WTC11 (cell line): ENCODE results near the gene PLCE1. TPM values are rescaled to one million over a fixed set of nuclear protein-coding genes. Genes with fewer than 3 reads are reported as not detected.
A peak's percentile ranks its signal among the peaks of the same experiment; 100 is the strongest.

Experiments
- ATAC-seq: fragments of 200-7000 bp; cut with Tn5 transposase; 2 replicates; pipeline ENCODE4 v1.10.0; 2021; ENCODE audit warnings: mild to moderate bottlenecking, moderate library complexity
- CTCF ChIA-PET: fragments of 300-600 bp; sonication (Branson Sonifier 250); formaldehyde crosslinking; loops from one replicate; lab custom pipeline; 2021; ENCODE audit warnings: antibody characterized with exemption; lab: Charles Lee
- POLR2A ChIA-PET: fragments of 350-600 bp; sonication (Branson Sonifier 250); formaldehyde crosslinking; loops from one replicate; lab custom pipeline; 2021; ENCODE audit warnings: antibody characterized with exemption; lab: Charles Lee
- DNase-seq: peaks from one replicate; pipeline ENCODE4 v3.0.0; 2021; ENCODE audit warnings: low spot score
- H3K27ac Mint-ChIP-seq: 2 replicates; pipeline ENCODE4 v1.8.0; 2021; ENCODE audit warnings: mixed read lengths
- H3K27me3 Mint-ChIP-seq: 2 replicates; pipeline ENCODE4 v1.8.0; 2021; ENCODE audit warnings: low read depth, mild to moderate bottlenecking, moderate library complexity, mixed read lengths
- H3K36me3 Mint-ChIP-seq: 2 replicates; pipeline ENCODE4 v1.8.0; 2021; ENCODE audit warnings: mixed read lengths
- H3K4me1 Mint-ChIP-seq: 2 replicates; pipeline ENCODE4 v1.8.0; 2022; ENCODE audit warnings: mixed read lengths
- H3K4me3 Mint-ChIP-seq: 2 replicates; pipeline ENCODE4 v1.8.0; 2021; ENCODE audit warnings: mild to moderate bottlenecking, moderate library complexity, mixed read lengths
- H3K9me3 Mint-ChIP-seq: 2 replicates; pipeline ENCODE4 v1.8.0; 2021; ENCODE audit warnings: mixed read lengths
- CDX4 ChIP-seq: fragments of 250-450 bp; sonication (Bioruptor Pico); IDR thresholded peaks from 2 replicates; pipeline ENCODE4 v1.9.0; 2021; ENCODE audit warnings: moderate library complexity, mild to moderate bottlenecking, inconsistent platforms, borderline replicate concordance
- CREB1 ChIP-seq: sonication (generic); formaldehyde crosslinking; IDR thresholded peaks from 2 replicates; pipeline ENCODE4 v1.8.0; 2023; ENCODE audit warnings: mild to moderate bottlenecking, missing genetic modification reagents
- E2F4 ChIP-seq: sonication (generic); formaldehyde crosslinking; IDR thresholded peaks from 2 replicates; pipeline ENCODE4 v1.8.1; 2022; ENCODE audit warnings: low read depth, mild to moderate bottlenecking, moderate library complexity, missing genetic modification reagents, borderline replicate concordance
- ESRRA ChIP-seq: sonication (generic); formaldehyde crosslinking; IDR thresholded peaks from 2 replicates; pipeline ENCODE4 v1.8.1; 2022; ENCODE audit warnings: mild to moderate bottlenecking, missing genetic modification reagents, borderline replicate concordance
- FOXJ3 ChIP-seq: sonication (generic); formaldehyde crosslinking; IDR thresholded peaks from 2 replicates; pipeline ENCODE4 v1.9.0; 2021; ENCODE audit warnings: missing genetic modification reagents, mild to moderate bottlenecking, borderline replicate concordance
- GRHL2 ChIP-seq: fragments of 250-450 bp; sonication (Bioruptor Pico); IDR thresholded peaks from 2 replicates; pipeline ENCODE4 v1.8.0; 2022; ENCODE audit warnings: mild to moderate bottlenecking, moderate library complexity; ENCODE audit not compliant: insufficient replicate concordance, severe bottlenecking
- MYBL2 ChIP-seq: sonication (generic); formaldehyde crosslinking; IDR thresholded peaks from 2 replicates; pipeline ENCODE4 v1.8.1; 2023; ENCODE audit warnings: mild to moderate bottlenecking, moderate library complexity, missing genetic modification reagents
- NFATC4 ChIP-seq: fragments of 250-450 bp; sonication (Bioruptor Pico); IDR thresholded peaks from 2 replicates; pipeline ENCODE4 v1.9.0; 2021; ENCODE audit warnings: mild to moderate bottlenecking
- NFYB ChIP-seq: sonication (generic); formaldehyde crosslinking; conservative IDR thresholded peaks from 2 replicates; pipeline ENCODE4 v1.8.0; 2022; ENCODE audit warnings: low read depth, missing genetic modification reagents
- NR2C2 ChIP-seq: sonication (generic); formaldehyde crosslinking; IDR thresholded peaks from 2 replicates; pipeline ENCODE4 v1.8.0; 2022; ENCODE audit warnings: mild to moderate bottlenecking, missing genetic modification reagents
- TCF7 ChIP-seq: sonication (generic); formaldehyde crosslinking; IDR thresholded peaks from 2 replicates; pipeline ENCODE4 v1.8.0; 2022; ENCODE audit warnings: mild to moderate bottlenecking, low read depth, missing genetic modification reagents, moderate library complexity
- TEAD4 ChIP-seq: sonication (generic); formaldehyde crosslinking; IDR thresholded peaks from 2 replicates; pipeline ENCODE4 v1.8.0; 2022; ENCODE audit warnings: mild to moderate bottlenecking, missing genetic modification reagents
- USF2 ChIP-seq: sonication (generic); formaldehyde crosslinking; IDR thresholded peaks from 2 replicates; pipeline ENCODE4 v1.8.1; 2023; ENCODE audit warnings: mild to moderate bottlenecking, missing genetic modification reagents, moderate library complexity
- ZMAT4 ChIP-seq: fragments of 250-450 bp; sonication (Bioruptor Pico); IDR thresholded peaks from 2 replicates; pipeline ENCODE4 v1.9.0; 2021; ENCODE audit warnings: mild to moderate bottlenecking
- ZNF121 ChIP-seq: sonication (generic); formaldehyde crosslinking; IDR thresholded peaks from 2 replicates; pipeline ENCODE4 v1.8.0; 2023; ENCODE audit warnings: missing genetic modification reagents
- ZNF232 ChIP-seq: sonication (generic); formaldehyde crosslinking; IDR thresholded peaks from 2 replicates; pipeline ENCODE4 v1.8.0; 2022; ENCODE audit warnings: mild to moderate bottlenecking, missing genetic modification reagents
- ZNF263 ChIP-seq: sonication (generic); formaldehyde crosslinking; IDR thresholded peaks from 2 replicates; pipeline ENCODE4 v1.8.1; 2022; ENCODE audit warnings: low read depth, mild to moderate bottlenecking, moderate library complexity, missing genetic modification reagents
- ZNF281 ChIP-seq: sonication (generic); formaldehyde crosslinking; IDR thresholded peaks from 2 replicates; pipeline ENCODE4 v1.8.0; 2023; ENCODE audit warnings: mild to moderate bottlenecking, missing genetic modification reagents
- ZNF416 ChIP-seq: fragments of 250-450 bp; sonication (Bioruptor Pico); IDR thresholded peaks from 2 replicates; pipeline ENCODE4 v1.9.0; 2021; ENCODE audit warnings: mild to moderate bottlenecking, inconsistent platforms
- ZNF512 ChIP-seq: sonication (generic); formaldehyde crosslinking; IDR thresholded peaks from 2 replicates; pipeline ENCODE4 v1.8.1; 2022; ENCODE audit warnings: missing genetic modification reagents, borderline replicate concordance
- total RNA-seq: library from RNA; stranded (reverse); gene quantifications from 3 replicates; pipeline ENCODE4 v1.2.3, GENCODE V29; 2021

PLCE1 gene
- total RNA-seq, 1 experiment from 2014 or later = 0.11 TPM

GRCh38 chr10:94042001-94042833 lies 48.5 kb downstream of the PLCE1 start:
- POLR2A ChIA-PET = no interaction called here
- DNase-seq = no peak
- peaks cover 6% of the 10 kb centered on the region for H3K4me1 Mint-ChIP-seq
- no peaks in the 10 kb centered on the region for H3K27me3 Mint-ChIP-seq
- H3K9me3 Mint-ChIP-seq = no peaks in the 10 kb centered on the region
- ATAC-seq = peak; percentile 86
- CTCF ChIA-PET = interaction anchor here (0.9 to 1.5 kb wide), 3 partner anchors 48 to 402 kb away, joined by 3 read pairs; partner anchors contain the start of gene PLCE1
- no peak overlapping the region for H3K4me3 Mint-ChIP-seq
- H3K36me3 Mint-ChIP-seq = no peaks in the 10 kb centered on the region
- TF ChIP-seq GRHL2 (CRISPR knock-in tag) = no peak
- no peak for TF ChIP-seq ZNF512
- no peak for TF ChIP-seq NFATC4
- no peak for TF ChIP-seq CREB1 (CRISPR knock-in tag)
- TF ChIP-seq ZMAT4 (CRISPR knock-in tag) = no peak
- TF ChIP-seq NFYB = no peak
- no peak for TF ChIP-seq ZNF281
- TF ChIP-seq NR2C2 (CRISPR knock-in tag) = no peak
- no peak for TF ChIP-seq USF2 (CRISPR knock-in tag)
- TF ChIP-seq ZNF263 (CRISPR knock-in tag) = no peak
- TF ChIP-seq MYBL2 (CRISPR knock-in tag) = no peak
- no peak for TF ChIP-seq ZNF416 (CRISPR knock-in tag)
- no peak for TF ChIP-seq E2F4 (CRISPR knock-in tag)
- no peak for TF ChIP-seq ZNF232 (CRISPR knock-in tag)
- TF ChIP-seq FOXJ3 (CRISPR knock-in tag) = no peak
- no peak for TF ChIP-seq CDX4 (CRISPR knock-in tag)
- no peak for TF ChIP-seq ESRRA (CRISPR knock-in tag)
- no peak for TF ChIP-seq TEAD4
- no peak for TF ChIP-seq ZNF121 (CRISPR knock-in tag)
- no peak for TF ChIP-seq TCF7 (CRISPR knock-in tag)
- H3K27ac Mint-ChIP-seq = no peak overlapping the region
